Heart right ventricle (tissue), 16 donors: ENCODE data around the gene MTHFSD. TPM values are rescaled to one million over a fixed set of nuclear protein-coding genes. Genes with fewer than 3 reads are reported as not detected.

ENCODE experiments used
- ATAC-seq, 8 donors: fragments of 200-7000 bp; cut with Tn5 transposase; one replicate each; pipeline ENCODE4 v1.9.1; 2020; ENCODE audit warnings: mild to moderate bottlenecking in 8 of 8, moderate library complexity in 8 of 8, moderate number of reproducible peaks in 1 of 8
- DNase-seq, 2 donors: peaks; one replicate each; pipeline ENCODE4 v3.0.0-alpha.2; 2020
- H3K27ac ChIP-seq, 10 donors: fragments of 200-600 bp; sonication (generic) in 2 of 10; one replicate each; pipeline versions ENCODE4 v1.5.0 to v1.8.0; 2020 to 2022; ENCODE audit warnings: mild to moderate bottlenecking in 3 of 10
- H3K27me3 ChIP-seq, 7 donors: fragments of 200-600 bp; one replicate each; pipeline ENCODE4 v1.8.0; 2021 to 2022; ENCODE audit warnings: mild to moderate bottlenecking in 2 of 7
- H3K36me3 ChIP-seq, 9 donors: fragments of 200-600 bp; sonication (generic) in 1 of 9; one replicate each; pipeline versions ENCODE4 v1.5.0 to v1.8.0; 2020 to 2022; ENCODE audit warnings: mild to moderate bottlenecking in 2 of 9
- H3K4me1 ChIP-seq, 9 donors: fragments of 200-600 bp; sonication (generic) in 1 of 9; one replicate each; pipeline versions ENCODE4 v1.5.0 to v1.8.0; 2020 to 2022; ENCODE audit warnings: mild to moderate bottlenecking in 4 of 9
- H3K4me3 ChIP-seq, 10 donors: fragments of 200-600 bp; sonication (generic) in 2 of 10; one replicate each; pipeline versions ENCODE4 v1.5.0 to v1.8.0; 2020 to 2022; ENCODE audit warnings: mild to moderate bottlenecking in 7 of 10, moderate library complexity in 2 of 10
- H3K9me3 ChIP-seq, 11 donors: fragments of 200-600 bp in 10 of 11; sonication (generic) in 2 of 11; one replicate each; pipeline versions ENCODE4 v1.5.0 to v1.8.0; 2013 to 2022; ENCODE audit warnings: mild to moderate bottlenecking in 2 of 11, control low read depth in 1 of 11, moderate library complexity in 1 of 11
- WGBS, 2 donors: extraction: QIAGEN DNeasy Blood & Tissue Kit; methylation state at CpG; one replicate each; pipeline ENCODE4 v1.1.7; 2013; ENCODE audit warnings: inconsistent platforms in 1 of 2; 5-methylcytosine and 5-hydroxymethylcytosine counted together
- intact Hi-C, 10 donors: fragments of 100-400 bp; cut with DNase I; formaldehyde crosslinking; loops; one replicate each; pipeline versions ENCODE4 v1.11.1 to v1.14.2; 2022
- polyA plus RNA-seq, 2 donors: library from polyadenylated mRNA; stranded (reverse); fragments of 200-250 nt; gene quantifications; one replicate each; pipeline ENCODE4 v1.2.3, GENCODE V29; 2013
- total RNA-seq, 10 donors: library from RNA; stranded (reverse); fragmentation: NEBNext Ultra II Directional in 3 of 10; extraction: Animal tissue kit (Norgen Biotek cat#: 25700) in 3 of 10; gene quantifications; one replicate each; pipeline versions ENCODE4 v1.2.1 to v1.2.4, GENCODE V29; 2021 to 2023
- TF ChIP-seq, protein P1 (sequence below), 9 donors: fragments of 200-600 bp; sonication (generic) in 2 of 9; IDR thresholded peaks; one replicate each; pipeline versions ENCODE4 v1.5.0 to v1.8.0; 2021 to 2022; ENCODE audit warnings: antibody characterized with exemption in 9 of 9, mild to moderate bottlenecking in 5 of 9, moderate library complexity in 1 of 9
- donor health status: Arrhythmogenic right ventricular cardiomyopathy.
- donor health status: ischemic (EF 13 %, LVEDD 7.1; RV severe dilation, severe dysfunction).
- donor health status: healthy with polysubstance abuse.
- donor health status: DM: no; HTN: yes; CAD: no.
- donor health status: DM: no; HTN: no; CAD: no.
- donor health status: ischemic (EF 25% LVEDD 6.9; RV normal size, moderate dysfunction).
- donor health status: ischemic (EF 25% LVEDD 5.7; RV mildly dilated, moderate dysfunction).
- donor health status: healthy.
- donor health status: DM: yes; HTN: yes; CAD: no.
- donor health status: Ischemic cardiomyopathy.
- donor health status: ischemic (EF 35%, LVEDD 5.7; RV mildly dilated, moderate dysfunction).
- donor health status: nonischemic (EF 11% LVEDD 7.7; RV severe dilation, severe dysfunction).
- donor health status: DM: yes; HTN: yes; CAD: no.
- donor health status: PGD.
- donor health status: ischemic (EF 29% LVEDD 5.4; RV normal size, mild dysfunction).
- donor health status: nonischemic (EF 23%, LVEDD 6.1; RV moderate dilation, normal function).

The MTHFSD gene
- total and polyA plus RNA-seq, 12 donors = 5.1 to 13.1 (median 11.3) TPM

DNA sequence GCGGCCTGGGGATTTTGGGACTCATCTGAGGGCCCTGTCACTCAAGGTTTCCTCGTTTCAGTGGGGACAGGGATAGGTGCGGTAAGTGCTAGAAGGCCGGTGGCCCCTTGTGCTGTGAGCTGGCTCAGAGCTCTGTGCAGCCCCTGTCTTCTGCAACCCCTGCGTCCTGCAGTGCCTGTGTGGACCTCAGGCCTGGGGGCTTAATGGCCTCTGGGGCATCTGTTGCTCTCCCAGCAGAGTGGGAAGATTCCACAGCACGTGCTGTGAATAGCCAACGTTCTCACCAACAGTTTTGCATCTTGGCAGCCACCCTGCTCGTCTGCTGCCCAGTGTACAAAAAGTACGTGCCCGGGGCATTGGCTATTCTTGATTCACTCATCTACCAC lies 16.5 kb upstream of the MTHFSD start:
- peak overlapping the region in 9 of 10 donors; percentile 33 to 66 (median 60) for H3K4me3 ChIP-seq
- intact Hi-C loops = loop anchor here in 6 of 10 donors (5.0 to 10.0 kb wide), 4 partner anchors 93 to 263 kb away; no protein-coding TSS in a partner anchor
- TF ChIP-seq, protein P1, sequence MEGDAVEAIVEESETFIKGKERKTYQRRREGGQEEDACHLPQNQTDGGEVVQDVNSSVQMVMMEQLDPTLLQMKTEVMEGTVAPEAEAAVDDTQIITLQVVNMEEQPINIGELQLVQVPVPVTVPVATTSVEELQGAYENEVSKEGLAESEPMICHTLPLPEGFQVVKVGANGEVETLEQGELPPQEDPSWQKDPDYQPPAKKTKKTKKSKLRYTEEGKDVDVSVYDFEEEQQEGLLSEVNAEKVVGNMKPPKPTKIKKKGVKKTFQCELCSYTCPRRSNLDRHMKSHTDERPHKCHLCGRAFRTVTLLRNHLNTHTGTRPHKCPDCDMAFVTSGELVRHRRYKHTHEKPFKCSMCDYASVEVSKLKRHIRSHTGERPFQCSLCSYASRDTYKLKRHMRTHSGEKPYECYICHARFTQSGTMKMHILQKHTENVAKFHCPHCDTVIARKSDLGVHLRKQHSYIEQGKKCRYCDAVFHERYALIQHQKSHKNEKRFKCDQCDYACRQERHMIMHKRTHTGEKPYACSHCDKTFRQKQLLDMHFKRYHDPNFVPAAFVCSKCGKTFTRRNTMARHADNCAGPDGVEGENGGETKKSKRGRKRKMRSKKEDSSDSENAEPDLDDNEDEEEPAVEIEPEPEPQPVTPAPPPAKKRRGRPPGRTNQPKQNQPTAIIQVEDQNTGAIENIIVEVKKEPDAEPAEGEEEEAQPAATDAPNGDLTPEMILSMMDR (IDR thresholded peaks at IDR 0.05) = no peak
- H3K4me1 ChIP-seq = peaks cover 0 to 44% (median 13%) of the 10 kb centered on the region in 9 donors
- H3K36me3 ChIP-seq = no peaks in the 10 kb centered on the region
- H3K27me3 ChIP-seq = peaks cover 3 to 100% (median 92%) of the 10 kb centered on the region in 7 donors
- peak overlapping the region in 8 of 10 donors; percentile 13 to 90 (median 72) for H3K27ac ChIP-seq
- H3K9me3 ChIP-seq = no peaks in the 10 kb centered on the region
- DNase-seq (no peak), ATAC-seq (no peak)
- WGBS, 2 donors = 52 to 54% methylated on average over 10 of the region's 10 CpGs

DNA sequence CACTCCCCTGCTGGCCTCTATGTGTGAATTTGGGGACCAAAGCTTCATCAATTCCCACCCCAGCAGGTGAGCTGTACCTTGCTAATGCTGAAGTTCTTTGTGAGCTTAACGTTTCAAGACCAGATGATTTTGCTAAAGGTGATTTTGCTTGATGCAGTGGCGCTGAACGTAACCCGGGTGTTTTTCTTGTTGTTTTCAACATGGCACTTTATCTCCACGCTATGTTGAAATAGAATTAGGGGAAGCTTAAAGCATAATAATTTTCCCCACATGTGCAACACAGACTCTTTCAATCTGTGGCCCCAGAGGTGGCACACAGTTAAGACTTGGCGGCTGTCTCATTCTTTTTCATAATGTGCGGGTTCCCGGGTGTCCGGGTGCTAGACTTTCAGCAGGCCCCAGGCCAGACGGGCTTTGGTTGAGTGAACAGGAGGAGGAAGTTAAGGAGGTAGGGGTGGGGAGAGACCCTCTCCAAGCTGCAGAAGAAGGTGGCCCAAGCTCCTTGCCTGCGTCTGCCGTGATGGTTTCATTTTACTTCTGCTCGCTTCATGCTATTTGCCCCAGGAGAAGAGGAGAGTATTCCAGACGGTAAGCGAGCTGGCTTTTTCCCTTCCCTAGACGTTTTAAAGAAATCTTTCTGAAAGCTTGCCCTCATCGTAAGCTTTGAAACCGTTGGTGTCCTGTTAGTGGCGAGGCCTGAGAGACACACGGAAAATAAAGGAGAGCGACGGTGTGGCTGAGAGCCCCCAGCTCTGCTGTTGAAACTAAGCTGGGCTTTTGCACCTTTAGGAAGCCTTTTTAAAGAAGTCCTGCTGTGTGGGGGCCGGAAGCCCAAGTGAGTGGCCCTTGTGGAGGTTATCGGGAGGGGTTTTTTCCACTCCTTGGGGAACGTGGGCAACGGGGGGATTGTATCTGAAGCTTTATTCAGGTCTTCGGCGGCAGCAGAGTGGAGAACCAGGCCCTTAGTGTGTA lies 15.8 kb upstream of the MTHFSD start:
- no peaks in the 10 kb centered on the region for H3K9me3 ChIP-seq
- H3K27me3 ChIP-seq = peaks cover 4 to 100% (median 91%) of the 10 kb centered on the region in 7 donors
- DNase-seq (no peak), ATAC-seq (no peak)
- peak overlapping the region in 9 of 10 donors; percentile 33 to 66 (median 60) for H3K4me3 ChIP-seq
- H3K27ac ChIP-seq = peak overlapping the region in 9 of 10 donors; percentile 13 to 90 (median 61)
- 54 to 58% methylated on average over 28 of the region's 28 CpGs for WGBS, 2 donors
- intact Hi-C loops = loop anchor here in 6 of 10 donors (5.0 to 10.0 kb wide), 4 partner anchors 94 to 264 kb away; no protein-coding TSS in a partner anchor
- H3K36me3 ChIP-seq = no peaks in the 10 kb centered on the region
- peaks cover 0 to 48% (median 13%) of the 10 kb centered on the region in 9 donors for H3K4me1 ChIP-seq
- TF ChIP-seq, protein P1 (IDR thresholded peaks at IDR 0.05) = no peak

GRCh38 chr16:86569701-86570447 lies 14.8 kb upstream of the MTHFSD start:
- DNase-seq = no peak
- 36 to 42% methylated on average over 13 of the region's 13 CpGs for WGBS, 2 donors
- TF ChIP-seq, protein P1 (IDR thresholded peaks at IDR 0.05) = no peak
- H3K36me3 ChIP-seq = no peaks in the 10 kb centered on the region
- peaks cover 9 to 100% (median 91%) of the 10 kb centered on the region in 7 donors for H3K27me3 ChIP-seq
- peak overlapping the region in 8 of 10 donors; percentile 13 to 90 (median 82) for H3K27ac ChIP-seq
- ATAC-seq = no peak
- peaks cover 0 to 45% (median 11%) of the 10 kb centered on the region in 9 donors for H3K4me1 ChIP-seq
- no peaks in the 10 kb centered on the region for H3K9me3 ChIP-seq
- intact Hi-C loops = loop anchor here in 8 of 10 donors (5.0 to 10.0 kb wide), 8 partner anchors 95 to 815 kb away; partner anchors contain the start of gene FBXO31 (in 1 of the 8)
- peak overlapping the region in 9 of 10 donors; percentile 33 to 66 (median 60) for H3K4me3 ChIP-seq
